Astrocyte (in vitro differentiated cells and primary cell): Measurements from ENCODE around the gene CADPS. TPM values are rescaled to one million over a fixed set of nuclear protein-coding genes. Genes with fewer than 3 reads are reported as not detected.

Experiments
- DNase-seq: peaks from one replicate; pipeline ENCODE4 v3.0.0-alpha.2; 2010; ENCODE audit warnings: low read depth
- FAIRE-seq: peaks from 2 replicates; lab custom pipeline; 2011; peaks lifted over from hg19 to GRCh38; lab: Jason Lieb, UNC
- H2AFZ ChIP-seq: 2 replicates; pipeline ENCODE4 v1.6.0; 2012; ENCODE audit warnings: low read depth, low read length, inconsistent platforms
- H3K27ac ChIP-seq: 2 replicates; pipeline ENCODE4 v1.5.1; 2011; ENCODE audit warnings: low read depth, low read length, inconsistent platforms
- H3K27me3 ChIP-seq: 2 replicates; pipeline ENCODE4 v1.6.0; 2011; ENCODE audit warnings: low read length, inconsistent platforms; ENCODE audit not compliant: insufficient read depth
- H3K36me3 ChIP-seq: 2 replicates; pipeline ENCODE4 v1.5.1; 2011; ENCODE audit warnings: low read length, inconsistent platforms; ENCODE audit not compliant: insufficient read depth
- H3K4me1 ChIP-seq: 2 replicates; pipeline ENCODE4 v1.5.1; 2011; ENCODE audit warnings: low read length, inconsistent platforms; ENCODE audit not compliant: insufficient read depth
- H3K4me2 ChIP-seq: 2 replicates; pipeline ENCODE4 v1.6.0; 2012; ENCODE audit warnings: low read length, inconsistent platforms
- H3K4me3 ChIP-seq: 2 replicates; pipeline ENCODE4 v1.5.1; 2011; ENCODE audit warnings: low read depth, mild to moderate bottlenecking, low read length, inconsistent platforms; ENCODE audit not compliant: insufficient read depth
- H3K79me2 ChIP-seq: 2 replicates; pipeline ENCODE4 v1.6.0; 2012; ENCODE audit warnings: mild to moderate bottlenecking, low read length, inconsistent platforms; ENCODE audit not compliant: insufficient read depth
- H3K9ac ChIP-seq: 2 replicates; pipeline ENCODE4 v1.6.0; 2012; ENCODE audit warnings: mild to moderate bottlenecking, low read length, inconsistent platforms
- H3K9me3 ChIP-seq: 2 replicates; pipeline ENCODE4 v1.5.1; 2012; ENCODE audit warnings: low read depth, mild to moderate bottlenecking, low read length, inconsistent platforms; ENCODE audit not compliant: insufficient read depth
- H4K20me1 ChIP-seq: 2 replicates; pipeline ENCODE4 v1.6.0; 2012; ENCODE audit warnings: low read length, inconsistent platforms; ENCODE audit not compliant: insufficient read depth
- H3K27ac Mint-ChIP-seq: one replicate; pipeline ENCODE4 v1.8.0; 2021; ENCODE audit warnings: mild to moderate bottlenecking, mixed read lengths; ENCODE audit not compliant: unreplicated experiment
- H3K27me3 Mint-ChIP-seq: one replicate; pipeline ENCODE4 v1.8.0; 2021; ENCODE audit warnings: low read depth, mixed read lengths; ENCODE audit not compliant: unreplicated experiment
- H3K36me3 Mint-ChIP-seq: one replicate; pipeline ENCODE4 v1.8.0; 2021; ENCODE audit warnings: low read depth, mixed read lengths; ENCODE audit not compliant: unreplicated experiment
- H3K4me1 Mint-ChIP-seq: one replicate; pipeline ENCODE4 v1.8.0; 2021; ENCODE audit warnings: low read depth, mixed read lengths; ENCODE audit not compliant: unreplicated experiment
- H3K4me3 Mint-ChIP-seq: one replicate; pipeline ENCODE4 v1.8.0; 2021; ENCODE audit warnings: mild to moderate bottlenecking, moderate library complexity, mixed read lengths; ENCODE audit not compliant: unreplicated experiment
- H3K9me3 Mint-ChIP-seq: one replicate; pipeline ENCODE4 v1.8.0; 2021; ENCODE audit warnings: mild to moderate bottlenecking, mixed read lengths; ENCODE audit not compliant: unreplicated experiment
- EZH2 ChIP-seq: IDR thresholded peaks from 2 replicates; pipeline ENCODE4 v1.6.1; 2012; ENCODE audit warnings: mild to moderate bottlenecking, low read length, inconsistent platforms; ENCODE audit not compliant: insufficient read depth
- total RNA-seq: library from RNA; stranded (reverse); gene quantifications from 2 replicates; pipeline ENCODE4 v1.2.1, GENCODE V29; 2021
- TF ChIP-seq, protein P1 (sequence below): IDR thresholded peaks from 2 replicates; pipeline ENCODE4 v1.5.1; 2011; ENCODE audit warnings: low read depth, mild to moderate bottlenecking, inconsistent platforms, low read length, moderate library complexity; ENCODE audit not compliant: insufficient read depth

CADPS gene
- total RNA-seq, 1 donor from 2014 or later, result 5.4 TPM

DNA sequence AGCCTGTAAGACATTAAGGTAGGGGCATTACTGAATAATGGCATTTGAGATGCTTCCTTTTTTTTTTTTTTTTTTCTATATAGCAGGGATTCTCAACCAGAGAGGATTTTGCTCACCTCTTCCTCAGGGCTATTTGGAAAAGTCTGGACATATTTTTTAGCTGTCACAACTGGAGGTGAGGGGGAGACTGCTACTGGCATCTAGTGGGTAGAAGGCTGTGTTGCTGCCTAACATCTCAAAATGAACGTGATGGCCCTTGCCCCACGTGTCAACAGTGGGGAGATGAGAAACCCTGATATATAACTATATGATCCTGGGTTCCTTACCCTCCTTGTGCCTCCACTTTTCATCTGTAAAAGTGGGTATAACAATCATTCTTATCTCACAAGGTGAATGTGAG lies 71.9 kb downstream of the CADPS start:
- H3K36me3 Mint-ChIP-seq, result no peaks in the 10 kb centered on the region
- no peak overlapping the region for H2AFZ ChIP-seq
- H3K4me3 ChIP-seq, result no peak overlapping the region
- no peaks in the 10 kb centered on the region for H3K27me3 ChIP-seq
- H3K27ac Mint-ChIP-seq, result no peak overlapping the region
- H3K4me1 Mint-ChIP-seq, result no peaks in the 10 kb centered on the region
- H3K4me3 Mint-ChIP-seq, result no peak overlapping the region
- no peak for TF ChIP-seq EZH2
- TF ChIP-seq, protein P1, sequence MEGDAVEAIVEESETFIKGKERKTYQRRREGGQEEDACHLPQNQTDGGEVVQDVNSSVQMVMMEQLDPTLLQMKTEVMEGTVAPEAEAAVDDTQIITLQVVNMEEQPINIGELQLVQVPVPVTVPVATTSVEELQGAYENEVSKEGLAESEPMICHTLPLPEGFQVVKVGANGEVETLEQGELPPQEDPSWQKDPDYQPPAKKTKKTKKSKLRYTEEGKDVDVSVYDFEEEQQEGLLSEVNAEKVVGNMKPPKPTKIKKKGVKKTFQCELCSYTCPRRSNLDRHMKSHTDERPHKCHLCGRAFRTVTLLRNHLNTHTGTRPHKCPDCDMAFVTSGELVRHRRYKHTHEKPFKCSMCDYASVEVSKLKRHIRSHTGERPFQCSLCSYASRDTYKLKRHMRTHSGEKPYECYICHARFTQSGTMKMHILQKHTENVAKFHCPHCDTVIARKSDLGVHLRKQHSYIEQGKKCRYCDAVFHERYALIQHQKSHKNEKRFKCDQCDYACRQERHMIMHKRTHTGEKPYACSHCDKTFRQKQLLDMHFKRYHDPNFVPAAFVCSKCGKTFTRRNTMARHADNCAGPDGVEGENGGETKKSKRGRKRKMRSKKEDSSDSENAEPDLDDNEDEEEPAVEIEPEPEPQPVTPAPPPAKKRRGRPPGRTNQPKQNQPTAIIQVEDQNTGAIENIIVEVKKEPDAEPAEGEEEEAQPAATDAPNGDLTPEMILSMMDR, result no peak
- no peak overlapping the region for H3K9ac ChIP-seq
- no peak overlapping the region for H3K4me2 ChIP-seq
- H3K27ac ChIP-seq, result no peak overlapping the region
- no peaks in the 10 kb centered on the region for H4K20me1 ChIP-seq
- H3K4me1 ChIP-seq, result no peaks in the 10 kb centered on the region
- no peaks in the 10 kb centered on the region for H3K36me3 ChIP-seq
- no peaks in the 10 kb centered on the region for H3K9me3 ChIP-seq
- FAIRE-seq, result no peak
- H3K79me2 ChIP-seq, result no peaks in the 10 kb centered on the region
- no peaks in the 10 kb centered on the region for H3K9me3 Mint-ChIP-seq
- H3K27me3 Mint-ChIP-seq, result peaks cover 4% of the 10 kb centered on the region
- no peak for DNase-seq

- no peak for FAIRE-seq
Observed at GRCh38 chr3:62798000-62798399, 77.2 kb downstream of the CADPS start.

GRCh38 chr3:62797132-62797531 lies 78.1 kb downstream of the CADPS start:
- Histone ChIP-seq H3K4me3 (no peak overlapping the region), H3K27ac (no peak overlapping the region), H3K79me2 (no peaks in the 10 kb centered on the region), H3K27me3 (no peaks in the 10 kb centered on the region), H3K36me3 (no peaks in the 10 kb centered on the region), H2AFZ (no peak overlapping the region), H4K20me1 (no peaks in the 10 kb centered on the region), H3K9me3 (no peaks in the 10 kb centered on the region), H3K4me2 (no peak overlapping the region), H3K4me1 (no peaks in the 10 kb centered on the region), H3K9ac (no peak overlapping the region)
- FAIRE-seq, result no peak
- no peak for DNase-seq
- Mint-ChIP-seq H3K9me3 (no peaks in the 10 kb centered on the region), H3K4me3 (no peak overlapping the region), H3K36me3 (no peaks in the 10 kb centered on the region), H3K27ac (no peak overlapping the region), H3K27me3 (peaks cover 2% of the 10 kb centered on the region), H3K4me1 (no peaks in the 10 kb centered on the region)
- no peak for TF ChIP-seq EZH2
- TF ChIP-seq, protein P1, result no peak

More at GRCh38 chr3:62798000-62798399, 77.2 kb downstream of the CADPS start:
- Histone ChIP-seq H3K36me3 (no peaks in the 10 kb centered on the region), H3K27me3 (no peaks in the 10 kb centered on the region), H4K20me1 (no peaks in the 10 kb centered on the region), H3K4me3 (no peak overlapping the region), H2AFZ (no peak overlapping the region), H3K4me1 (no peaks in the 10 kb centered on the region), H3K4me2 (no peak overlapping the region), H3K79me2 (no peaks in the 10 kb centered on the region), H3K9me3 (no peaks in the 10 kb centered on the region), H3K9ac (no peak overlapping the region), H3K27ac (no peak overlapping the region)
- Mint-ChIP-seq H3K27ac (no peak overlapping the region), H3K27me3 (peaks cover 4% of the 10 kb centered on the region), H3K9me3 (no peaks in the 10 kb centered on the region), H3K36me3 (no peaks in the 10 kb centered on the region), H3K4me3 (no peak overlapping the region), H3K4me1 (no peaks in the 10 kb centered on the region)
- no peak for DNase-seq
- no peak for TF ChIP-seq EZH2
- TF ChIP-seq, protein P1, result no peak
